GM23248 (cell line): ENCODE results near the gene LIN7B.

ENCODE experiments used
- EZH2 ChIP-seq: fragments of 200-600 bp; sonication (generic); IDR thresholded peaks from 2 replicates; pipeline ENCODE4 v1.6.1; 2018; ENCODE audit warnings: antibody characterized with exemption, mild to moderate bottlenecking; ENCODE audit not compliant: insufficient read depth, poor library complexity, severe bottlenecking
- EZH2phosphoT487 ChIP-seq: fragments of 200-600 bp; sonication (generic); IDR thresholded peaks from 2 replicates; pipeline ENCODE4 v1.6.1; 2018; ENCODE audit warnings: antibody characterized with exemption, moderate library complexity, mild to moderate bottlenecking, low read depth; ENCODE audit not compliant: insufficient read depth

GRCh38 chr19:49117677-49118564 is 3.8 kb downstream of the LIN7B start:
- no peak for TF ChIP-seq EZH2
- no peak for TF ChIP-seq EZH2phosphoT487
